Suprapubic skin (tissue), 4 donors: ENCODE data around the gene MRLN. TPM values are rescaled to one million over a fixed set of nuclear protein-coding genes. Genes with fewer than 3 reads are reported as not detected.

Source experiments
- DNase-seq, 2 donors: peaks; one replicate each; pipeline ENCODE4 v3.0.0-alpha.2; 2019; ENCODE audit warnings: low spot score in 2 of 2
- H3K27ac ChIP-seq: fragments of 200-600 bp; sonication (generic); one replicate; pipeline ENCODE4 v1.5.1; 2019
- H3K27me3 ChIP-seq: fragments of 200-600 bp; sonication (generic); one replicate; pipeline ENCODE4 v1.5.1; 2019
- H3K36me3 ChIP-seq: fragments of 200-600 bp; sonication (generic); one replicate; pipeline ENCODE4 v1.5.1; 2019
- H3K4me1 ChIP-seq: fragments of 200-600 bp; sonication (generic); one replicate; pipeline ENCODE4 v1.5.1; 2019
- H3K4me3 ChIP-seq: fragments of 200-600 bp; sonication (generic); one replicate; pipeline ENCODE4 v1.5.1; 2019; ENCODE audit warnings: mild to moderate bottlenecking
- H3K9me3 ChIP-seq: fragments of 200-600 bp; sonication (generic); one replicate; pipeline ENCODE4 v1.5.1; 2019
- CTCF ChIP-seq, 2 donors: fragments of 200-600 bp in 1 of 2; fragments of 450-650 bp in 1 of 2; sonication (generic) in 1 of 2; IDR thresholded peaks; one replicate each; pipeline ENCODE4 v1.5.1; 2016 to 2019; ENCODE audit warnings: antibody characterized with exemption in 2 of 2, mild to moderate bottlenecking in 1 of 2, moderate library complexity in 1 of 2
- EP300 ChIP-seq: sonication (generic); formaldehyde crosslinking; IDR thresholded peaks from one replicate; pipeline ENCODE4 v1.6.1; 2017; ENCODE audit warnings: antibody characterized with exemption
- POLR2A ChIP-seq, 2 donors: fragments of 450-650 bp; IDR thresholded peaks; one replicate each; pipeline ENCODE4 v1.6.1; 2017; ENCODE audit warnings: antibody characterized with exemption in 2 of 2, mild to moderate bottlenecking in 2 of 2, moderate library complexity in 2 of 2
- POLR2AphosphoS5 ChIP-seq, 3 donors: sonication (generic); formaldehyde crosslinking; IDR thresholded peaks; one replicate each; pipeline ENCODE4 v1.6.1; 2017; ENCODE audit warnings: antibody characterized with exemption in 3 of 3
- WGBS: methylation state at CpG from one replicate; pipeline ENCODE4 v1.1.5; 2018; 5-methylcytosine and 5-hydroxymethylcytosine counted together
- total RNA-seq, 4 donors: library from RNA; depleted of rRNA; stranded (reverse); fragments of >200 nt; gene quantifications; one replicate each; pipeline ENCODE4 v1.1.0, GENCODE V29; 2016

MRLN gene
- total RNA-seq, 4 donors from 2014 or later: not detected

- TF ChIP-seq POLR2A (IDR thresholded peaks at IDR 0.05) (no peak), EP300 (no peak), POLR2AphosphoS5 (IDR thresholded peaks at IDR 0.05) (no peak), CTCF (IDR thresholded peaks at IDR 0.05) (no peak)
- Histone ChIP-seq H3K9me3 (no peaks in the 10 kb centered on the region), H3K36me3 (no peaks in the 10 kb centered on the region), H3K4me1 (no peaks in the 10 kb centered on the region), H3K4me3 (no peak overlapping the region), H3K27me3 (no peaks in the 10 kb centered on the region), H3K27ac (no peak overlapping the region)
- no peak for DNase-seq
- 95% methylated on average over 3 of the region's 3 CpGs for WGBS
Observed at GRCh38 chr10:59724098-59724938, 28.9 kb downstream of the MRLN start.

DNA sequence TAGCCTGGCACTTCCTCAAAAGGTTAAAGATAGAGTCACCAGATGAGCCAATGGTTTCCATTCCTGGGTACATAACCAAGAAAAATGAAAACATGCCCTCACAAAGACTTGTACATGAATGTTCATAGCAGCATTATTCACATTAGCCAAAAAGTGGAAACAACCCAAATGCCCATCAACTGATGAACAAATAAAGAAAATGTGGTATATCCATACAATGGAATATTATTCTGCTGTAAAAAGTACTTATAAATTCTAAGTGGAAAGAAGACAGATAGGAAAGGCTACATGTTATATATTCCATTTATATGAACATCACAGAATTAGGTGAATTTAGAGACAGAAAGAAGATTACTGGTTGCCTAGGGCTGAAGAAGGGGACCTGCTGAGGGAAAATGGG is 32.9 kb downstream of the MRLN start:
- H3K27me3 ChIP-seq: no peaks in the 10 kb centered on the region
- H3K36me3 ChIP-seq: no peaks in the 10 kb centered on the region
- no peak overlapping the region for H3K4me3 ChIP-seq
- no peak for DNase-seq
- H3K27ac ChIP-seq: no peak overlapping the region
- no peak for TF ChIP-seq CTCF (IDR thresholded peaks at IDR 0.05)
- no peaks in the 10 kb centered on the region for H3K4me1 ChIP-seq
- no peaks in the 10 kb centered on the region for H3K9me3 ChIP-seq

DNA sequence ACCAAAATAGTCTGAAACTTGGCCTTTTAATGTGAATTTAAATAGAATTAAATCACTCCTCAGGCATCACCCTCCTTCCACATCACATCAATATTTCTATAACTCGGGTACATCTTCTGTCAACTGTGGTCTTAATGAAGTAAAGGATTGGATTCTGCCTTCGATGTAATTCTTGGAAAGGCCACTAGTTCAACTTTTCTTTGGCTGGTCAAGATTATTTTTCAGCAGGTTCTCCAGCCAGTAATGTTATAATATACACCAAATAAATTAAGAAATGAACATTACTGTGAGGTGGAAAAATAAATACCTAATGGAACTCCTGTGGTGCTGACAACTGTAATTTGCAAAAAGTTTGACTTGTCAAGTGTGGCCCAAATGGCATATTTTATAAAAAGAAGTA is 33.9 kb downstream of the MRLN start:
- WGBS: 82% methylated on average over 2 of the region's 2 CpGs
- Histone ChIP-seq H3K4me1 (no peaks in the 10 kb centered on the region), H3K9me3 (no peaks in the 10 kb centered on the region), H3K27ac (no peak overlapping the region), H3K36me3 (no peaks in the 10 kb centered on the region), H3K27me3 (no peaks in the 10 kb centered on the region), H3K4me3 (no peak overlapping the region)
- TF ChIP-seq EP300: no peak
- no peak for TF ChIP-seq POLR2A (IDR thresholded peaks at IDR 0.05)
- no peak for TF ChIP-seq CTCF (IDR thresholded peaks at IDR 0.05)
- no peak for TF ChIP-seq POLR2AphosphoS5 (IDR thresholded peaks at IDR 0.05)
- DNase-seq: no peak

GRCh38 chr10:59718257-59718656 is 35.0 kb downstream of the MRLN start:
- H3K27ac ChIP-seq: no peak overlapping the region
- DNase-seq: no peak
- no peaks in the 10 kb centered on the region for H3K36me3 ChIP-seq
- H3K9me3 ChIP-seq: no peaks in the 10 kb centered on the region
- no peak for TF ChIP-seq CTCF (IDR thresholded peaks at IDR 0.05)
- TF ChIP-seq POLR2AphosphoS5 (IDR thresholded peaks at IDR 0.05): no peak
- TF ChIP-seq EP300: no peak
- TF ChIP-seq POLR2A (IDR thresholded peaks at IDR 0.05): no peak
- 82% methylated on average over 2 of the region's 2 CpGs for WGBS
- no peak overlapping the region for H3K4me3 ChIP-seq
- H3K4me1 ChIP-seq: no peaks in the 10 kb centered on the region
- no peaks in the 10 kb centered on the region for H3K27me3 ChIP-seq

GRCh38 chr10:59713196-59713821 is 39.9 kb downstream of the MRLN start:
- peaks cover 19% of the 10 kb centered on the region for H3K4me1 ChIP-seq
- no peaks in the 10 kb centered on the region for H3K36me3 ChIP-seq
- no peak overlapping the region for H3K4me3 ChIP-seq
- TF ChIP-seq POLR2A (IDR thresholded peaks at IDR 0.05): no peak
- no peak for TF ChIP-seq CTCF (IDR thresholded peaks at IDR 0.05)
- TF ChIP-seq EP300: no peak
- no peak for TF ChIP-seq POLR2AphosphoS5 (IDR thresholded peaks at IDR 0.05)
- WGBS: 88% methylated on average over 7 of the region's 7 CpGs
- peaks cover 13% of the 10 kb centered on the region for H3K27me3 ChIP-seq
- no peak overlapping the region for H3K27ac ChIP-seq
- no peak for DNase-seq
- H3K9me3 ChIP-seq: no peaks in the 10 kb centered on the region
